Hypothalamus (tissue), 51 donors: ENCODE data around the gene TTLL11.

Experiments used
- DNase-seq, 51 donors: peaks; one replicate each; lab custom pipeline; 2025; lab: John Stamatoyannopoulos, UW

TTLL11 gene

DNA sequence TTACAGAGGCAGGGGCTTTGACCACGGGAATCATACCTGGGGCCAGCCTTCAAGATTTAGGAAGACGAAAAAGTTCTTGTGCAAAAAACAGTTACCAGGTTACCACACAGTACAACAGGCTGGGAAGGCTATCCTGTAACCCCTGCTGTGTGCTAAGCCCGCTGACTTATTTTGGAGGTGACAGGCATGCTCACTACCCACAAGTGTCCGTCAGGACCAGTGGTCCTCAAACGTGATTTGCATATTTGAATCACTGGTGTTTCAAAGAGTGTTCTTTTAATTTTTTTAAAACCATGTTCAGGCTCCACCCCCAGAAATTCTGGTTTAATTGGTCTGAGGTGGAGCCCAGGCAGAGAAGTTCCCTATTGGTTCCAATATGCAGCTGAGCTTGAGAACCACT lies 146.6 kb downstream of the TTLL11 start:
- DNase-seq, result no peak

- DNase-seq, result no peak
Measured at GRCh38 chr9:121945849-121946248, 147.3 kb downstream of the TTLL11 start.

DNA sequence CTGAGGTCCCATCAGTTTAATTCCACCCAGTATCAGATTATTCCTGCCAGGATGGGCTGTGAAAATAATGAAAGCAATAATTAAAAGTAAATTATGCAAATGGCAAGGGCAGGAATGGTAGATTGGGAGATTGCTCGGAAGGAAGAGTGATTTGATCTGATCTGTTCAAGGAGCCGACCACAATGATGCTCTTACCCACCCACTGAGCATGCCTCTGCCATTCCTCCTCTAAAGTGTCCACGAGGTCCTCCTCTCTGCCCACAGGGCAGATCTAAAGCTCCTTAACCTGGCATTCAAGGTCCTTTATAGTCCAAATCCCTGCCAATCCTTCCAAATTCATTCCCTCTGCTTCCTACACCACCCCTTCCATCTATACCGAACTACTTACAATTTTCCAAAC lies 147.8 kb downstream of the TTLL11 start:
- DNase-seq, result no peak

GRCh38 chr9:121944711-121945191 lies 148.4 kb downstream of the TTLL11 start:
- DNase-seq, result no peak

DNA sequence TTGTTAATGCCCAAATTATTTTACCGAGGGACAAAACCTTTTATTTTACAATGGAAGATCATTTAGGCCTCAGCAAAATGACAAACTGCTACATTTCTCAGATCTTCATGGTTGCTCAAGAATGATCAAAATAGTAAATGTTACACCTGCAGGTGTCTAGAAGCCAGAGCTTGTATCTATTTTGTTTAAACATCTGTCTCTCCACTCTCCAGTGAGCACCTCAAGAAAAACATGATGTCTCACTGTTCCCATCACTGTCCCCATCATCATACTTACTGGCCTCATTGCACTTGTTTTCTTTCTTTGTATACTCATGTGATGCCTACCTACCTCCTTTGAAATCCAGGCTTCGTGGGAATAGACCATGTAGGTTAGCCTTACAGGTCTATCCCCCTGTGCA lies 149.6 kb downstream of the TTLL11 start:
- no peak for DNase-seq

DNA sequence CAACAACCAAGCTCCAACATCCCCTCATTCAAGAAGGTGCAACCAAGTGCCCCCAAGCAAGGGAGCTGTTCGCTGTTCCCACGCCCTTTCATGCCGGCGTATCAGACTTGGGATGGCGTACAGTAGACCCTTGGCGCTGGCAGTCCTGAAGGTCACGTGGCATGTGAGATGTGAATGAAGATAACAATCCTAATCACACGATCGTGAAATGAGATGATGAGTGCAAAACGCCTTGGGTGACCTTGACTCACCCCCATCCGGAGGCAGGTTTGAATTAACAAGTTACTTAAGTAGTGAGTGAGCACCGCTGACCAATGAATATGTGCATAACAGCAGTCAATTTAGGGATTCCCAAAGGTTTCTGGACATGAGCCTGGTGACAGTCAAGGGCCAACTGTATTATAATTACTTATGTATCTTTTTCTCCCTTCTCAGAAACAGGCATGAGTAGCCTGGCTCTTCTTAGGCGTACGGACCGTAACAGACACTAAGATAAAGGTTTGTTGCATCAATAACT lies 150.2 kb downstream of the TTLL11 start:
- DNase-seq, result no peak

- no peak for DNase-seq
Measured at GRCh38 chr9:121942313-121942712, 150.8 kb downstream of the TTLL11 start.

GRCh38 chr9:121939643-121940042 lies 153.5 kb downstream of the TTLL11 start:
- no peak for DNase-seq

- no peak for DNase-seq
Measured at GRCh38 chr9:121938621-121939020, 154.5 kb downstream of the TTLL11 start.

DNA sequence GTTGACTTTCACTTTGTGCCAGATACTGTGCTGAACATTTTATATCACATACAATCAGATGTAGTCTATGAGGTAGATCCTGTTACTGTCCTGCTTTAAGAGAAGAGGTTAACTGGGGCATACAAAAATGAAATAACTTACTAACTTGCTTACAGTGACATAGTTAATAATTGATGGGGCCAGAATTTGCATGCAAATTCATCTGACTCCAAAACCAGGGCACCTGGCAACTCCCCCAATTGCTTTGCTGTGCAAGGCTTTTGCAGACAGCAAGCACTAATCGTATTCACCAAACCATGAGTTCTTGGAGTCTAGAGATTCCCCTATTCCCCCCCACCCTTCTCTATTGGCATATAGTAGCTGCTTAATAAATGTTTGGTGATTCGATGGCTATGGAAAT lies 155.9 kb downstream of the TTLL11 start:
- no peak for DNase-seq

DNA sequence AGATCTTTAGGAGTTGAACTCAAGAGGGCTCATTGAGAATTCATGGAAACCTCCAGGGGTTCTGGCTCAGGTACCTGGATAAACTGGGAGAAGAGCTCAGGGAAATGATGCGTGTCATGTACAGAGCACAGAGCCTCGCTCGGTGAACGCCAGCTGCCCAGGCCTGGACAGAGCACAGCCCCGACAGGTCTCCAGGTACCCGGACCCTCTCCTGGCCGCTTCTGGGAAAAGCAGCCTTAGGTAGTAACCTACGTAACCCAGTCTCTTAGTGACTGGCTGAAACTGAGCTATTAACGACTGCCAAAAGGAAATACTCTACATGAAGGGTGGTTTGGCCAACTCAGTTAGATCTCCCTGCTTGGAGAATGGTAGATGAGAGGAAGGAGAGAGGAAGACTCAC lies 157.4 kb downstream of the TTLL11 start:
- DNase-seq, result no peak

GRCh38 chr9:121930956-121931355 lies 162.2 kb downstream of the TTLL11 start:
- DNase-seq, result no peak

DNA sequence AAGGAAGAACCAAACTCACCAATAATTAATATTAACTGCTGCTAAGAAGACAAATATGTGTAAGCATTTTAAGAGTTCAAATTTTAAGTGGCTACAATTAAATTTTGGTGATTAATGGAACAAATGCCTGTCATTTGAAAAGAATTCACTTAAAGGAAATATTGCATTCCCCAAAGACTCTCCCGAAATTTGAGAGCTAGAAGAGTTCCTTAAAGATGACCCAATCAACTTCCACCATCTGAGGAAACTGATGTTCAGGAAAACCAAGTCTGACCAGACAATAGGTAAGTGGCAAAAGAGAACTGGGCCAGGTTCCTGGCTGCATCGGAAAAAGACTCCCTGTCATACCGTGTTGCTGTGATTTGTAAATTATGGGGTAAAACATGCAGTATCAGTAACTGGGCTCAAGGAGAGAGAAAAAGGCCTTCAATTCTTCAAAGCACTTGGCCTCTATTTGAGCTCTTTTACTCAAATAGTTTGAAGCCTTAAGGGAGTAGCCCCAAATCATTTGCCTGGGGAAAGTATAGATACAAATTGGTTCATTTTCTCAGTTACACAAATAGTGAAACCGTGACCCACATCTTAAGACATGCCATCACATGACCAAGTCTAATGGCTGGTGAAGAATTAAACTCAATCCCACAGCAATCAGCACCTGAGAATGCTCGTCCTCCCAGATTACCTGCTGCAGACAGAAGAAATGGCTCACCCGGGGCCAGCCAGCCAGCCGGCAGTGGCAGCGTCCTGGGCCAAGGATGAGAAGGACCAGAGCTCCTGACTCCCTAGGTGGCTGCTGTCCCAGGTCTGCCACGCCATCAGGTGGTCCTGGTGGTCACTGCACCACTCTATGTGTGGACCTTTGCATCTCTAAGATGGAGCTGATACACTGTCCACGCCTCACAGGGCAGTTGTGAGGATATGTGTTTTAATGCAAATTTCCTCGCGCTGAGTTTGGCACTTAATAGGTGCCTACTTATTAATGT lies 162.9 kb downstream of the TTLL11 start:
- no peak for DNase-seq

DNA sequence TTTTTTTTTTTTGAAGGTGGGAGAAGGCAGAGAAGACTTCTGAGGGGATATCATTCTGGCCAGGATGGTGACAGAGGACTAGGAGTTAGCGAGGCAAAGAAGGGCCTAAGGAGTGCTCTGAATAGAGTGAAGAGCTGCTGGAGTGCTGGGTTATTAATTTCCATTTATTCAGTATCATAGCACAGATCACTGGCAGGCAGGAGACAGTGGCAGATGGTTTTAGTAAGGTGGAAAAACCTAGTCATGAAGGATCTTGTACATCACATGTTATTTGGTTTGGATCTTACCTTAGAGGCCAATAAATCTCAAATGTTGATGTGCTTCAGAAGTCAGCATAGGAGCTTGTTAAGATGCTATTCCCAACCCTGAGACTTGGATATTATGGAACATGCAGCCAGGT lies 165.5 kb downstream of the TTLL11 start:
- DNase-seq, result no peak

DNA sequence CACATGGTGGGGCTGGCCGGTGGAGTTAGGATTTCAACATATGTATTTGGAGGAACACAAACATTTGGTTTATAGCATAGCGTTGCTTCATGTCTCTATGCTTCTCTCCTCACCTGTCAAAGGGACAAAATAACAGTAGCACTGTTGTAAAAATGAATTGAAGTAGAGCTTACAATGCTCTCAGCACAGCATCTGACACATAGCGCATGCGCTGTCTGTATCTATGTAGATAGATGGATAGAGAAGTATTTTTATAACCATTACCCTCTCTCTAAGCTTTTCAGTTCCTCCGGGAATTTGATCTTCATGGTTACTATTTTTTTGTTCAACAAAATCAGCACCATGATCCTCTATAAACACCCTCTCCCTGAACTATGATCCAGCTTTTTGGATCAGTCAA lies 166.0 kb downstream of the TTLL11 start:
- DNase-seq, result no peak

GRCh38 chr9:121926351-121926801 lies 166.7 kb downstream of the TTLL11 start:
- peak in 25 of 51 donors; percentile 8 to 62 (median 21) for DNase-seq

DNA sequence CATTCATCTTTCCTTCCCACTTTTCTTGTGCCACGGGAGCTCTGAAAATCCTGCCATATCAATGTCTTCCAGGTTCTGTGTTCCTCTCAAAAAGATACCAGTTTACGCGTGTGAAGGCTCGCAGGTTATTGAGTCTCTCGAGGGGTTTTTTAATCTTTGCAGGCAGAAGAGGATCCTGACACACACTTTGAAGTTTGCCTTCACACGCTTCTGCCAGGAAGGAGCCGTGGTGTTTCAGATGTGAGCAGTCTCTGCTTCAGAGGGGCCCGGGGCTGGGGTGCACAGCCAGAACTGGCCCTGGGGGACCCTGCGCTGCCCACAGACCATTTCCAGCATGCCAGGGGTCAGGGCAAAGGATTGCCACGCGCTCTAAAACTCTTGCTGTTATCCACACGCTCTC lies 167.2 kb downstream of the TTLL11 start:
- peak in 1 of 51 donors; percentile 8 for DNase-seq

DNA sequence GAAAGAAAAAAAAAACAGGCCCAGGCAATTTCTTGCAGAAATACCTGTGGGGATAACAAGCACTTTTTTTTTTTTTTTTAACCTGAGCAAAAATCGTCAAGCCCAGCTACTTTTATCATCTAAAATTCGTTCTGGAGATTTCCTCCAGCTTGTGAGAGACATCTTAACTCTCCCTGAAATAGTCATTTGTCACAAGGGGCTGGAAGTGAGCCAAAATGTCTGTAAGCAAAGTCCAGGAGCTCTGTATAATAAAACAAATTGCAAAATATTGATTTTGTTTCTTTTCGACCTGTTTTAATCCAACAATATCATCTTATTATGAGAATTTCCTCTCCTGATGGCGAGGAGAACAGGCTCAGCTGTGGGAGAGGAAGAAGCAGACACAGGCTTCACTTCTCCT lies 168.4 kb downstream of the TTLL11 start:
- DNase-seq, result no peak

DNA sequence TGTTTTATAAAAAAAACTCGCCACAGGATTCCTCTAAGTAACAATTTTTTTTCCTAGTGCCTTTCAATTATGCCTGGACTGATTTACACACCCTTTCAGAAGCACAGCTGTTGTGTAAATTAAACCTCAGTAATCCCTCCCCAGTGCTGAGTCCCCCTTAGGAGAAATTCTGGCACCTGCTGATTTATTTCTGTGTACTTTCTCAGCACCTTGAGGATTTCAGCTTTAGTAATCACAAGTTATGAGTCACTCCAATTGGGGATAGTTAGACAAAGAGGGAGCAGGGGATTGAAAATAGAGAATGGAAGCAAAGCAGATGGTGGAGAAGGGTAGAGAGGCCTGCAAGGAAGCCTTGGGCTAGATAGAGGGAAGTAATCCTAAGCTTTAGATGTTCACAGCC lies 171.7 kb downstream of the TTLL11 start:
- DNase-seq, result no peak

DNA sequence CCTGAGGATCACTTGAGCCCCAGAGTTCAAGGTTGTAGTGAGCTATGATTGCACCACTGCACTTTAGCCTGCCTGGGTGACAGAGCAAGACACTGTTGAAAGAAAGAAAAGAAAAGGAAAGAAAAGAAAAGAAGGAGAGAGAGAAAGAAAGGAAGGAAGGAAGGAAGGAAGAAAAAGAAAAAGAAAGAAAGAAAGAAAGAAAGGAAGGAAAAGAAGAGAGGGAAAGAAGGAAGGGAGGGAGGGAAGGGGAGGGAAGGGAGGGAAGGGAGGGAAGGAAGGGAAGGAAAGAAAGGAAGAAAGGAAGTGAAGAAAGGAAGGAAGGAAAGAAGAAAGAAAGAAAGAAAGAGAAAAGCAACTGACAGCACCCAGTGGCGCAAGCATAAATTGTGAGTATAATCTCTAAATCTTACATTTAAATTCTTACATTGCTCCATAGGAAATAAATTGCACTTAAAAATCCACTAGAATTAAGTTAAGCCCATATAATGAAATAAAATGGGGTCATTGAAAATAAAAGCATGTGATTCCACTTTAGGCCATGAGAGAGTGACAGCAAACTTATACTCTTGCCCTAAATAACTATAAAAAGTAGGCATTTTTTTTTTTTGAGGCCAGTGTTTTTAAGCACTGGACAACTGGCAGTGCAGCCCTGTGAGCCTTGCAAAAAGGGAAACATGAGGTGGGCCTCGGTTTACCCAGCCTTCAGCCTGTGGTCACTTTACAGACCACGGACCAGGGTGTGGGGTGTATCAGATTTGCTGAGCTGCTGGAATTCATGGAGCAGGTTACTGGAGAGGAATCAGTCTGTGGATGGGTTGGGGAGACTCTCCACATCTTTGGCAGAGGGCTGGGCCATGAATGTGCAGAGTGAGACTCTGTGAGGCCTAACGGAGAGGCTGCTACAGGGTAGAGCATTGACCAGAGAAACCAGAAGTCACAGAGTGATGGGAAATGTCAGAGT lies 175.5 kb downstream of the TTLL11 start:
- no peak for DNase-seq

DNA sequence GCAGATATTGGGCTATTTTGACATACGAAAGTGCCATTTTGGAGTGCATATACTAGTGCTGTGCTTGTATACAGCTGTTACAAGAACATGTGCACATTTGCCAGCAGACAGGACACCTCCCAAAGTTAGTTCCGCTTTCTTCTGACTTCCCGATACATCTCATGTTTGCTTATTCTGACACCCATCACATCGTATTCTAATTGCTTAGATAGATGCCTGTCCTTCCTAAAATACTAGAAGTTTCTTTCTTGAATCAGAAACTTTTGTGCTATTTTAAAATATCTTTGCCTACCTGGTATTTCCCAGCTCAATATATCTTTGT lies 177.8 kb downstream of the TTLL11 start:
- DNase-seq, result no peak
